ENCODE results near the gene PTPRK. TPM values are rescaled to one million over a fixed set of nuclear protein-coding genes. Genes with fewer than 3 reads are reported as not detected.
A peak's percentile ranks its signal among the peaks of the same experiment; 100 is the strongest.

The PTPRK gene
- total RNA-seq, 1 donor from 2014 or later: 18.4 TPM

- Histone ChIP-seq H3K9me3 (replicated peaks) (no peaks in the 10 kb centered on the region), H3K27me3 (ENCODE audit: low read depth) (no peaks in the 10 kb centered on the region), H3K36me3 (no peaks in the 10 kb centered on the region), H3K27ac (replicated peaks) (no peak overlapping the region), H3K4me3 (no peak overlapping the region), H3K4me1 (peaks cover 62% of the 10 kb centered on the region)
- intact Hi-C loops (cut with micrococcal nuclease): no loop called here
- no peak for DNase-seq
- no peak for TF ChIP-seq CTCF (IDR thresholded peaks at IDR 0.05; ENCODE audit: borderline replicate concordance)
These were observed 182.8 kb downstream of the PTPRK start for GRCh38 chr6:128337619-128338018.

GRCh38 chr6:128336436-128337095, 183.8 kb downstream of the PTPRK start:
- DNase-seq: no peak
- Histone ChIP-seq H3K4me3 (no peak overlapping the region), H3K27me3 (ENCODE audit: low read depth) (no peaks in the 10 kb centered on the region), H3K9me3 (replicated peaks) (no peaks in the 10 kb centered on the region), H3K27ac (replicated peaks) (peak overlapping the region; percentile 20), H3K4me1 (peaks cover 70% of the 10 kb centered on the region), H3K36me3 (no peaks in the 10 kb centered on the region)
- intact Hi-C loops (cut with micrococcal nuclease): no loop called here
- TF ChIP-seq CTCF (IDR thresholded peaks at IDR 0.05; ENCODE audit: borderline replicate concordance): no peak

- intact Hi-C loops (cut with micrococcal nuclease): no loop called here
- Histone ChIP-seq H3K27me3 (ENCODE audit: low read depth) (no peaks in the 10 kb centered on the region), H3K9me3 (replicated peaks) (no peaks in the 10 kb centered on the region), H3K27ac (replicated peaks) (peak overlapping the region; percentile 24), H3K36me3 (no peaks in the 10 kb centered on the region), H3K4me1 (peaks cover 67% of the 10 kb centered on the region), H3K4me3 (no peak overlapping the region)
- DNase-seq: no peak
- TF ChIP-seq CTCF (IDR thresholded peaks at IDR 0.05; ENCODE audit: borderline replicate concordance): no peak
These were observed 184.4 kb downstream of the PTPRK start for GRCh38 chr6:128335963-128336362.

- intact Hi-C loops (cut with micrococcal nuclease): no loop called here
- H3K27me3 ChIP-seq (ENCODE audit: low read depth): no peaks in the 10 kb centered on the region
These were observed 186.7 kb downstream of the PTPRK start for GRCh38 chr6:128333581-128334223.

GRCh38 chr6:128327890-128328289, 192.5 kb downstream of the PTPRK start:
- Histone ChIP-seq H3K4me3 (no peak overlapping the region), H3K4me1 (peaks cover 34% of the 10 kb centered on the region), H3K9me3 (replicated peaks) (peaks cover 4% of the 10 kb centered on the region), H3K36me3 (no peaks in the 10 kb centered on the region), H3K27me3 (ENCODE audit: low read depth) (no peaks in the 10 kb centered on the region), H3K27ac (replicated peaks) (no peak overlapping the region)
- DNase-seq: no peak
- intact Hi-C loops (cut with micrococcal nuclease): no loop called here
- peak; percentile 54 for TF ChIP-seq CTCF (IDR thresholded peaks at IDR 0.05; ENCODE audit: borderline replicate concordance)

More at GRCh38 chr6:128333581-128334223, 186.7 kb downstream of the PTPRK start:
- H3K36me3 ChIP-seq: no peaks in the 10 kb centered on the region
- peaks cover 46% of the 10 kb centered on the region for H3K4me1 ChIP-seq
- TF ChIP-seq CTCF (IDR thresholded peaks at IDR 0.05; ENCODE audit: borderline replicate concordance): no peak
- H3K9me3 ChIP-seq (replicated peaks): no peaks in the 10 kb centered on the region
- H3K27ac ChIP-seq (replicated peaks): peak overlapping the region; percentile 39
- DNase-seq: no peak
- no peak overlapping the region for H3K4me3 ChIP-seq

All from left ventricle myocardium inferior (tissue), 1 donor.